ENCODE results near the gene PLA2G2F.
"Not testable (repeated sequence)": the region's sequence is repeated elsewhere in the genome, so short reads cannot be mapped to it uniquely, and the experiment has no call there.

Gene PLA2G2F

GRCh38 chr1:20115479-20115878, 23.6 kb upstream of the PLA2G2F start:
- no peak for DNase-seq

DNA sequence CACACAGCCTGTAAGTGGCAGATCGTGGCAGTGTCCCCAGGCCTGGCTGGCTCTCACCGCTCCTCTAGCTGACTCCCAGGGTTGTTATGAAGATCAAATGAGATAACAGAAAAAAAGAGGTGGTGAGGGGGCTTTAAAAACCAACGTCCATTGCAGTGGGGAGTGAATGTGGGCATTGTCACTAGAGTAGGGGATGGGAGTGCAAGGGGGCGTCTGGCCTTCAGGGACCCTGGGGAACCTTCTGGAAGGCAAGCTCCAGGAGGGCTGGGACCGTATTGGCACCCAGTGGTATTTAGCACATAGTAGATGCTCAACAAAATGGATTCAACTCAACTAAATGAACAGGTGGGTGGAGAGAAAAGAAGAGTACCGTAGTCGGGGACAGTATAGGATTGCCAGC, 23.2 kb upstream of the PLA2G2F start:
- no peak for DNase-seq

DNA sequence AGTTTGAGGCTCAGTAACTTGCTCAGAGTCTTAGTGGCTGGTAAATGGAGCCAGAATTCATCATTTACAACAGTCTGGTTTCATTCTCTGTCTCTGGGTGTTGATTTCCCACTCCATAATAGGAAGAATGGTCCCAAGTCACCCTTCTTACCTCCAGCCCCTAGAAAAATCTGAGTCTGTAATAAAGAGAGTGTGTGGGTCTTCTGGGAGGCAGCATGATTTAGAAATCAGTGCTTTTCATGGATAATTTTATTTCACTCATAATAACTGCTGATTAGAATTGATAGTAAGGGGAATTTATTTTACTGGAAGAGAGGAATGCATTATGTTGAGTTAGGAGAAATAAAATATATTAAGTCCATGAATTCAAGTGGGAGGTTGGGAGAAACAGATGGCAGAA, 21.9 kb upstream of the PLA2G2F start:
- DNase-seq, result no peak

DNA sequence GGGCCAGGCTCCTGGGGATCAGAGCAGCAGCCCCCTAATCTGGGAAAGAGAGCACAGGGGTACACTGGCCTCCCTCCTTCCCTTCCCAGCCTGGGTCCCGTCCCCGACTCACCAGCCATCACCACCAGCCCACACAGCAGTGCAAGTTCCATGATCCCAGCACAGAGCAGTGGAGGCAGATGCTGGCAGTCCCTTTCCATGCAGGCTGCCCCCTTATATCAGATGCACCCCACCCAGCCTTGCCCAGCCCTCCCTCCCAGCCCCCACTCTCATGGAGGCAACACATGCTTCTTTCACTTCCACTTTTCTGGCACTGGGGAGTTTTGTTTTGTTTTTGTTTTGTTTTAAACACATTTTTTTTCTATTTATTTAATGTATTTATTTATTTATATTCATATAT, 19.8 kb upstream of the PLA2G2F start, which contains the start of gene PLA2G2D:
TSS of gene PLA2G2D (minus strand) at position 190 of the 400 bp plus-strand sequence. CDS start at position 152, 38 bp downstream.
- no peak for DNase-seq

DNA sequence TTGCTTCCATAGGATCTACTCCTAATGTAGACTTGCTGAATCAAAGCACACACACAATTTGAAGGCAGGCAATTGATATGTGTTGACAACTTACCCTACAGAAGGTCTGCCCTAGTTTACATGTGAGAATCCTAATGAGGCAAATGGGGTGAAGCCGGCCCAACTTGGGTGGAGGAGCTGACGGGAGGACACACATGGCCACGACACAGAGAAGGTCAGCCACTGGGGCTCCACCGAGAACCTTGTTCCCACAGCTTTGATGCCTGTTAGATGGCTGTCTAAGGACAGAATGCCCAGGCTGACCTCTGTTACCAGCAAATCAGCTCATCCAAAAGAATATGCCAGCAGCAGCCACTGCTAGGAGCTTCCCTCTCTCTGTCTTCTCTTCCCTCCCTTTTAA, 18.3 kb upstream of the PLA2G2F start:
- no peak for DNase-seq

DNA sequence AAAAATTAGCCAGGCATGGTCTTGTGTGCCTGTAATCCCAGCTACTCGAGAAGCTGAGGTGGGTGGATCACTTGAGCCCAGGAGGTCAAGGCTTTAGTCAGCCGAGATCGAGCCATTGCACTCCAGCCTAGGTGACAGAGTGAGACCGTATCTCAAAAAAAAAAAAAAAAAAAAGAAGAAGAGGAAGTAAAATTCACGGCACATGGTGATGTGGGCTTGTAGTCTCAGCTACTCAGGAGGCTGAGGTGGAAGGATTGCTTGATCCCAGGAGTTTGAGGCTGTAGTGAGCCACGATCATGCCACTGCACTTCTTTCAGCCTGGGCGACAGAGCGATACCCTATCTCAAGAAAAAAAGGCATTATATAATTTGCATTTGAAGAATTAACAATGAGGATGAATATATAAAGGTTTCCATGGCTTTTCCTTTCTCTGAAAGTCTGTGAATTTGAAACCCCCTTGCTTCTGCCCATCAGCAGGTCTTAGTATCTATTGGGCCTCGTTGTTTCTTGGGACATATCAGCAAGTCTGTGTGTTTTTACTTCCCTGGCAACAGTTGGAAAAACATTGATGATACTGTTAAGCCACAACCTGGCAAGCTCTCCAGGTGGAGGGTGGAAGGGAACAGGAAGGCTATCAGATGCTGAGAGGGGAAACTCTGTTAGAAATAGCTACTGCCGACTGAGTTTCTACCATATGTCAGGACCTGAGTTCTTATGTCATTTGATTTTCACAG, 15.2 kb upstream of the PLA2G2F start:
- DNase-seq, result no peak

- no peak for DNase-seq
These were observed 14.6 kb upstream of the PLA2G2F start for GRCh38 chr1:20124456-20125057.

GRCh38 chr1:20125100-20125499, 14.0 kb upstream of the PLA2G2F start:
- DNase-seq, result no peak

DNA sequence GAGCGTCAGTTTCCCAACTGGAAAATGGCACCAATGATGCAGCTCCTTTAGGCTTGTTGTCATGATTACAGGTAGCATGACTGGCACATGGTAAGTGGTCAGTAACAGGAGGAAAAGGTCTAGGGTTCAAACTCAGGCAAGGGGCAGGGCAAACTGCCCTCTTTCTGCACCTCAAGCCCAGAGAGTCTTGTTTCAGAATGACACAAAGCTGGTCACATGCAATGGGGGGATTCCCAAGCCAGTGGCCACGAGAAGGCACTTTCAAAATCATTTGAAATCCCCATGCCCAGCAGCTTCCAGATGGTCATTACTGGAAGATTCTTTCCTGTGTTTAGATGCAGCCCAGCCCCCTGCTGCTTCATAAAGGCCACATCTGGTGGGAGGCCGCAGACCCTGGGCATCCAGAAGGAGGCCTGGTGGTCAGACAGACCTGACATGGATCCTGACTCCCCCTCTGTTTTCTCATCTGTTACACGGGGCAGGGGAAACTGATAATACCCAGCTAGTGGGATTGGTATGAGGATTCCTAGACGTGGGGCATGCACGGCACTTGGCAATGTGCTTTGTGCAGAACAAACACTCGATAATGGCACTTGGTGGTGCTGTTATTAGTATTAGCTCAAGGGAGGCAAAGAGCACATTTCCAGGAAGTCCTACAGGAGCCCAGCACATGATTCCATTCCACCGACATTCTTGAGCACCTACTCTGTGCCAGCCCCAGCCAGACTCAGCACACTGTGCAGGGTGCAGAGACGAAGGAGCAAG, 12.9 kb upstream of the PLA2G2F start:
- DNase-seq, result no peak

DNA sequence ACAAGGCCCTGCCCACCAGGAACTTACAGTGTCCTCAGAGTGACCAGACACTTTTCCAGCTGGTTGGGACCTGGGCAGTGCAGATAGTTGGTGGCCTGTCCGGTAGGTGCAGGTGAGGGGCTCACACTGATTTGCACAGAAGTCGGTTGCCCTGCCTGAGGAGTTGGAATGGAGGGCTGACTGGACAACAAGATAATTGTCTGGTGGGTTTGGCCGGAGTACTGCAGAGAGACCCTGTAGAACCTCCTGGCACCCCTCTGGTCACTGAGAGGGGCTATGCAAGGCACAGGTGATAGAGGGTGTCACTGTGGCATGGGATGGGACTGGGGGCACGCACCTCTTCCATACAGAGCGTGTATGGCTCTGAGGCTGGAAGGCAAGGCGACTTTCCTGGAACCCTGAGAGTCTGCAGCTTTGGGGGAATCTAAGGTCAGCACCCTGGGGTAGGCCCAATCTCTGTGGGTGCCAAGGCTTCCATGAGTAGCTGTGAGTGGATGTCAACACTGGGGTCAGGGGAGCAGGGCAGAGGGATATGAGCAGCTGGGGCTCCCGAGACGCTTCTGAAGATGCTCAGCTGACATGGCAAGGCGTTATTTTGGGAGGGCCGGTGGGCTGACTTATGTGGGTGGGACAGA, 12.2 kb upstream of the PLA2G2F start:
- DNase-seq, result no peak

GRCh38 chr1:20130518-20130917, 8.6 kb upstream of the PLA2G2F start:
- not testable (repeated sequence) for DNase-seq

- DNase-seq, result no peak
These were observed 4.1 kb upstream of the PLA2G2F start for GRCh38 chr1:20134995-20135394.

DNA sequence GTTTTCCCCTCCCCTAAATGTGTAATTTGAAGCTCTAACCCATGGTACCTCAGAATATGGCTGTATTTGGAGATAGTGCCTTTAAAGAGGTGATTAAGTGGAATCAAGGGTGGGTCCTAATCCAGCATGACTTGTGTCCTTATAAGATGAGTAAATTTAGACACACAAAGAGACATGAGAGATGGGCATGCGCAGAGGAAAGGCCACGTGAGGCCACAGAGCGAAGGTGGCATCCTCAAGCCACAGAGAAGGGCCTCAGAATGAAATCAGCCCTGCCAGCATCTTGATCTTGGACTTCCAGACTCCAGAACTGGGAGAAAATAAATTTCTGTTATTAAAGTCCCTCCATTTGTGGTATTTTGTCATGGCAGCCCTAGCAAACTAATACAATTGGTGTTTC, 2.9 kb upstream of the PLA2G2F start:
- DNase-seq, result no peak

GRCh38 chr1:20137055-20137454, 2.1 kb upstream of the PLA2G2F start:
- DNase-seq, result no peak

DNA sequence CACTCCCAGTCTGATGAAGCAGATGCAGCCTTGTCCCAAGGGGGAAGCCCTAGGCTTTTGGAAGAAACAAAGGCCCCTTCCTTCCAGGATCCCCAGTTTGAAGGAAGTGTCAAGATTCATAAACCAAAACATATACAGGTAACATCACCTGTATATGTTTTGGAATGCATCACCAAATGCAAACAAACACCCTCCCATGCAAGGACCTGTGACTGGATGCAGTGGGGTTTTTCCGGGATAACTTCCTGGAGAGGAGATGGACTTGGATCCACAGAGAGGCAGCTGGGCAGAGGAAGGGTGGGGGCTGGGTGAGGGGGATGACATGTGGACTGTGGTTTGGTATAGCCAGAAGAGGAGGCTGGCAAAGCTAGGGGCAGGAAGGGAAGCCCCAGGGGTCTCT, 1.5 kb upstream of the PLA2G2F start:
- DNase-seq, result no peak

DNA sequence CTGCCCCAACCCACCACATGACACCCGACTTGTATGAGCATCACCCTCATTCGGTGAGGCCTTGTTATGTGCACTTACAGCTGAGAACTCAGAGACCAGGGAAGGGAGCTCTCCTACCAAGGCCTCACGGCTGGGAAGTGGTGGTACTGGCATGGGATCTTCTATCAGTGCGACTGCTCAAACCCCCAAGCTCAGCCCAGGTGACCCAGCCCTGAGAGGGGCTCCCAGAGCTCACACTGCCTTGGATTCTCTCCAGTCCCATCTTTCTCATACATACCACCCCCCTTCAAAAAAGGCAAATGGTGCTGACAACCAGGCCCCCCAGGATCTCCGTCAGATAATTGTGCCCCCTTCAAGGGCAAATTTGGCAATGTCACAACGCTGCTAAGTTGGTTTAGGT, 777 bp upstream of the PLA2G2F start:
- no peak for DNase-seq

DNA sequence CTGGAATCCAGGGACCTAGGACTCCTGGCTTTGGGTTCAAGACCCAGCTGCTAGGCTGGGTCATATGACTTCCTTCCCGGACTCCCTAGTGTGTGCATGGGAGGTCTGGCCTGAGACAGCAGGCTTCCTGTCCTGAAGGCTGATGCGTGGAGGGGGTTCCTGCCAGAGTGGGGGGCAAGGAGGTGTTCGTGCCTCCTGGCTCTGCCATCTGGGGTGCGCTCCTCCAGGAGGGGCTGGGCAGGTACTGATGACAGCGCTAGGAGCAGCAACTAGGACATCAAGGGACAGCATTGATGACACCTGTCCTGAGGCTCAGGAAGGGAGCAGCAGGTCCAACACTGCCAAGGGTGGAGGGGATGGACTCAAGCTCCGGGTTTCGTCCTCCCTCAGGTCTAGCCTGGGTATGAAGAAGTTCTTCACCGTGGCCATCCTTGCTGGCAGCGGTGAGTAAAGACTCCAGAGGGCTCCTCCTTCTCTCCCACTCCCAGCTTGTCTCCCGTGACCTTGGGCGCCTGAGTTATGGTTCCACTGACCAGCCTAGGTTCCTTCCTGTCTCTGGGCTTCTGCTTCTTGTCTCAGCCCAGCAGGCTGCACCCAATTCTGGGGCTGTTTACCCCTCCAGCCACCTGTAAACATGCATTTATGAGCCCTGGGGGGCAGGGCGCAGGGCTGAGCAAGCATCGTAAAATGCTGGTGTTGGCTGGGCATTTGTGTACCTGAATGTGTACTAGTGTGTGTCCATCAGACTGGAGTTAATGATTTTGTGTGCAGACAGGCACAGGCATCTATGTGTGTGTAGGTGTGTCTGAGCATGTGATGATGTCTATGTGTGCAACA, 871 bp downstream of the PLA2G2F start:
- DNase-seq, result no peak

DNA sequence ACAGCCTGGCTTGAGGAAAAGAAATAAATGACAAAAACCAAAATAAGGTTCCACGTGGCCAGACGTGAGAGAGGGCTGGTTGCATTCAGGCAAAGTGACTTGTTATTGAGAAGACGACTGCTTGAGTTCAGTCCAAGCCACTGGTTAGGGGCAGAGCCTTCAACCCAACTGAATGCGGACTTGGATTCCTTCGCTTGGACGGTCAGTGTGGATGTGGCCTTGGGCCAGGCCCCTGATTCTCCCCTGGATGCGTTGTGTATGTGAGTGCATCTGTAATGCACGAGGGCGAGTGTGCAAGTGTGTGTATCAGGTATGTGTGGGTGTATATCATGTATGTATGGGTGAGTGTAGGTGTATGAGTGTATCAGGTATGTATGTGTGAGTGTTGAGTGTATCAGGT, 1.9 kb downstream of the PLA2G2F start:
- DNase-seq, result no peak

DNA sequence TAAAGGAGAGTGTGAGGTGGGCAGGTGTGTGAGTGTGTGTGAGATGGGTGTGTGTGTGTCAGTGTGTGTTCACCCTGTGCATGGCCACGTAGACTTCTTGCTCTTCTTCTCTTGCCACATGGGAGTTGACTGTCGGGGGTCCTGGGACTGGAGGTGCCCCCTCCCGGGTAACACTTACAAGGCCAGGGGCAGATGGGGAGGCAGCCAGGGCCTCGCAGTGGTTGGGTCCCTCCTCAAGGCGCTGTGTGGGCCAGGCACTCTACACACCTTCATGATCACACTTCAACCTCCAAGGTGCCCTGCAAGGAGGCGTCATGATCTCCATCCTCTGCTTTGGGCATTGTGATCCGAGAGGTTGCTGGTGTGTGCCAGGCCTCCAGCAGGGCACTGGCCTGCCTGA, 2.3 kb downstream of the PLA2G2F start:
- no peak for DNase-seq

- DNase-seq, result no peak
These were observed 3.0 kb downstream of the PLA2G2F start for GRCh38 chr1:20142001-20142710.

- DNase-seq, result no peak
These were observed 4.2 kb downstream of the PLA2G2F start for GRCh38 chr1:20143318-20143717.
